NOMO-1 treated with dmso at 0.1 percent for 144 hours (cell line): ENCODE results near the gene COX5A.

Experiments used
- DNase-seq: peaks from one replicate; lab custom pipeline; 2025; ENCODE audit not compliant: unreplicated experiment; lab: John Stamatoyannopoulos, UW

COX5A gene

DNA sequence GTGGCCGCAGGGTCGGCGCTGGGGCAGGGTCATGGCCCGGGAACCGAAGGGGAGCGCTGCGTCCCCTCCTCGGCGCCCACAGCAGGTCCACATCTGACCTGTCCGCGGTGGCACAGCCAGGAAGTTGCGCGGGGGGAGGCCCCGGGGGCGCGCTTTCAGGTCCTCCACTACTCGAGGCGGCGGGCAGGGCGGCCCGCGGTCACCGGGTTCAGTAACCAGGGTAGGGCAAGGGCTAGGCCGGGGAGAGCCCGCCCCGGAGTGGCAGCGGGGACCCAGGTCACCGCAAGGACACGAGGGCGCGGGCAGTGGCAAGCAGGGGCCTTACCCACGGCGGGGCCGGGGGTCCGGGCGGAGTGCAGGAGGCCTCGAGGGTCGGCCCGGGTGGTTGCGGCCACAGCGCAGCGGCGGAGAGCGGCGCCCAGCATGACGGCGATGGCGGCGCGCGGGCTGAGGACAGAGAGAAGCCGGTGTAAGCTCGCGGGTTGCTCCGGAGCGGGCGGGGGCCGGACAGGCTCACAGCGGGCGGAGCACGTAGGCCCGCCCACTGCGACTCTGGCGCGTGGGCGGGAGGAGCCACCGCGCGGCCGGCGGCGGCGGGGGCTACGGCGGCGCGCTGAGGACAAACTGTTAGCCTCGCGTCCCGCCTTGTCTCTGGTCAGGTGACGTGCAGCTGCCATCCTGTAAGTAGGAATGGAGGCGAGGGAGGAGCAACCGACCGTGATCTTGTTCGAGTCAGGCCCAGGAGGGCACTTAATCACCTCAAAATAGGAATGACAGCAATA lies at the start of gene COX5A:
COX5A (minus strand) TSS at position 484 of the 782 bp plus-strand sequence; CDS start at position 425, 59 bp downstream.
- DNase-seq, result peak; percentile 87

DNA sequence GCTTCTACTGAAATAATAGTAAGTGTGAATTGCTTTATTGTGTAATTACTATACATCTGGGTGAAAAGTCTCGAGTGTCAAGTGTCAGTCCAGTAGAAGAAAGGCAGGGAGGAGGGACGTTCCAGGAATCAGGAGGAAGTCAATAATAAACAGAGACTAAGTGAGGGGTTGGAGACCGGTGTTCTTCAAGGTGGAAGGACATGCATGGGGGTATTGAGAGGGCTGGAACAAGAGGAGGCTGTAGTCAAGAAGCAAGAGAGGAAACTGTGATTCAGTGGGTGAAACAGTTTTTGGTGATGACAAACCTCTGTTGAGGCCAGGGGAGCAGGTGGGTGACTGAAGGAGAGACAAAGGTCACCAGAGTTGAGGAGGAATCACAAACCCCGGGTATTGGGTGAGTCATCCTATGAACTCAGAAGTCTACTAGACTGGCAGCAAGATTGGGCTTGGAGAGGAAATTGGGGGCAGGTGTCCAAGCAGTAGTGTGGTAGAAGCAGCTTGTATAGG lies 45.9 kb upstream of the COX5A start:
- peak; percentile 22 for DNase-seq

DNA sequence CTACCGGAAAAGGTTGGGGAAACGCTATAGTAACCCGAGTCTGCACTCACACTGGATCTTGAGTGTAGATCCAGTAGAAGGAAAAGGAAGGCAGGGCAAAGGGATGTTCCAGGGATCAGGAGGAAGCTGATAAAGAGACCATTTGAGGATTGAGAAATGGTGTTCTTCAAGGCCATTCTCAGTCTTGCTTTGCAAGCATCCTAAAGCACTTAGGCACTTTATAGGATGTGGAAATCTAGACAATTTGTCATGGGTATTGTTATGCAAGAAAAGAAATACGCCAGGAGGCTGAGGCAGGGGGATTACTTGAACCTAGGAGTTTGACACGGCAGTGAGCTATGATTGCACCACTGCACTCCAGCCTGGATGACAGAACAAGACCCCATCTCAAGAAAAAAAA lies 44.3 kb upstream of the COX5A start:
- no peak for DNase-seq

DNA sequence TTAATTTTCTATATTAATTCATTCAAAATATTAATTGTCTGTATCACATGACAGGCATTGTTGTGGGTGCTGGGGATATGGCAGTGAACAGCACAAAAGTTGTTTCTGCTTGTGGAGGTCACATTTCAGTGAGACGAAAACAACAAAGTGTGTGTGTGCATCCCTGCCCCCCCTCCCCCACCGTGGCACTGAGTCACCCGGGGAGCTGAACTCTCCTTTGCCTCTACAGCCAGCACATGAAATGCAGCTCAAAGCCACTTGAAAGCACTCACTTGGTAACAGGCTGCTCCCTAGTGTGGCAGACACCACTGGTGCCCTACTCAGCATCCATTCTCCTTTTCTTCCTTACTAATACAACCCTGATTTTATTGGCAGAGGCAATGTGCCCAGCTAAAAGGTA lies 40.6 kb upstream of the COX5A start:
- DNase-seq, result no peak

DNA sequence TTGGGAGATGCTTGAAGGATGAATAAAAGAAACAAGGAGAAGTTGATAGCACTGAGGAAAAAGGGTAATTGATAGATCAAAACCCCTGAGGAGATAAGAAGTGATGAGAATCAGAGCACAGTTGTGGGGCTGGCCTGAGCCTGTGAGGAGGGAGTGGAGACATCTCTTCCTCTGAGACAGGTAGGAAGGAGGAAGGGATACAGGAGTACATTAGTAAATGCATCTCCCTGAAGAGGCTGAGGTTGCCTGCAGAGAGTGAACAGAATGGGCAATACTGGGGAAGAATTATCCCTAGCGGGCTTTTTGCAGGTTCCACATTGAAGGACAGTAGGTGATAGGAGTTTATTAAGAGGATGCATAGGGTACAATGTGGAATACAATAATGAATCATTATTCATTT lies 40.2 kb upstream of the COX5A start:
- DNase-seq, result no peak

DNA sequence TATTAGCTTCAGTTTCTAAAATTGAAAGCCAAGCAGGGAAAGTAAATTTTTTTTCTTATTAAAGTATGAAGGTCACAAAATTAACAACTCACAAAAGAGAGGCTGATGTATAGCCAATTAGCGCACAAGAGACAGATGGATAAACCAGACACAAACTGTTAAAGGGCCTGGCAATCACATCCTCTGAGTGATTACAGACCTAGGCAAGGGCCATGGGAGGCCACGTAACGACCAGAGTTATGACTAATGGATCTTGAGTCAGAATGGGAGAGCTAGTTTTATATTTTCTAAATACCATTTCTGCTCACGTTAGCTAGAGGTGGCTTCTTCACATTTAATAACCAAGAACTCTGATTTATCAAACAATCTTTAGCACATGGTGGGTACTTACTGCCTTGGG lies 39.7 kb upstream of the COX5A start:
- no peak for DNase-seq

DNA sequence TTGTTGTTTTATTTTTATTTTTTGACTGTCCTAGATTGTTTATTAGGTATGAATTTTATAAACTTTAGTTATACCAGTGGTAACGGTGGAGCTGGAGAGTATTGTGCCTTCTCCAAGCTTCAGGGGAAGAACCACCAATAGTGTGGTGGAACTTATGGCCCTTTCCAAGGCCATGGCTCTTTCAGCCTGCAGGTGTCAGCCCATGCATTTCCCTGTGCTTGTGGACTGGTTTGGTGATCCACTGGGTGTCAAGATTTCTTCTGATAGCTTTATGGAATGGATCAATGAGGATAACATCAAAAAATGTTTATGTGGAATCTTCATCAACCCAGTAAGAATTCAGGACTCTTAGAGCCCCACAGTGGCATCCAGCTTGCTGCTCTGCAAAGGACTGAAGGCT lies 38.3 kb upstream of the COX5A start:
- DNase-seq, result no peak

DNA sequence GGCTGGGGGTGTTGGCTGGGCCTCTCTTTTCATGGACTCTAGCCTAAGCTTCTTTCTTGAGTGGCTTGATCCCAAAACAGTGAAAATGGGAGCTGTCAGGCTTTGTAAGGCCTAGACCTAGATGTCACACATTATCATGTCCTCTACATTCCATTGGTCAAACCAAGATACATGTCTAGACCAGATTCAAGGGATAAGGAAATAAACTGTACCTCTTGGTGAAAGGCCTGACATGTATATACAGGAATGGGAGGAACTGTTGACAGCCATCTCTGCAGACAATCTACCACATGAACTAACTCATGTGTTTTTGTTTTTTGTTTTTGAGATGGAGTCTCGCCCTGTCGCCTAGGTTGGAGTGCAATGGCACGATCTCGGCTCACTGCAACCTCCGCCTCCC lies 29.8 kb upstream of the COX5A start:
- DNase-seq, result no peak

DNA sequence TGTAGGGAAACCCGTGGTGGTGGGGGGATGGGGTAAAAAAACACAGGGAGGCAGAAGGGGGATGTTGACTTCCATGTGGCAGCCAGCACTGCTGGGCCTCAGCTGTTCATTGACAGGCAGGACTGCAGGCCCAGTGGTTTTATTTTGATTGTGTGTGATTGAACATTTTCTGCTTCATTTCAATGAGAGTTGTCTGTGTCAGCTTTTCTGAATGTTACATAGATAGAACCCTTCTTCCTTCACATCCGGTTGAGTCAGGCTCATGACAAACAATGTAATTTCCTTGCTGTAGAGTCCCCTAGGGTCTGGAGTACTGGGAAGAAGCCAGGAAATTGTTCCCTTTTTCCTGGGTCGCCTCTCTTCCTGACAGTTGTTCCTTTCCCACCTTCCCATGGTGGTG lies 26.9 kb upstream of the COX5A start:
- no peak for DNase-seq

DNA sequence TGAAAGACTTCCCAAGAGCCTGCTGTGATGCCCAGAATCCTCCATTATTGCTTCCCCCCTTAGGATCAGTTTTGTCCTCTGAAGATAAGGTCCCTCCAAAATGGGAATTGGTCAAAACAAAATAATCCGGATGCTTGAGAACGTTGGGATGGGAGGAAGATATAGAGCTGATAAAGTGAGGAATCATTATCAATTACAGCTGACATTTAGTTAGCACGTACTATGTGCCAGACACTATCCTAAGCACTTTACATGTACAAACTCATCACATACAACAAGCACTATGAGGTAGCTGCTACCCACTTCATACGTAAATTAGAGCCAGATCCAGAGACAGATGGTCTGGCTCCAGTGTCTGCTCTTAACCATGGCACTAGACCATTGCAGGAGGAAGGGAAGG lies 25.3 kb upstream of the COX5A start:
- DNase-seq, result no peak

DNA sequence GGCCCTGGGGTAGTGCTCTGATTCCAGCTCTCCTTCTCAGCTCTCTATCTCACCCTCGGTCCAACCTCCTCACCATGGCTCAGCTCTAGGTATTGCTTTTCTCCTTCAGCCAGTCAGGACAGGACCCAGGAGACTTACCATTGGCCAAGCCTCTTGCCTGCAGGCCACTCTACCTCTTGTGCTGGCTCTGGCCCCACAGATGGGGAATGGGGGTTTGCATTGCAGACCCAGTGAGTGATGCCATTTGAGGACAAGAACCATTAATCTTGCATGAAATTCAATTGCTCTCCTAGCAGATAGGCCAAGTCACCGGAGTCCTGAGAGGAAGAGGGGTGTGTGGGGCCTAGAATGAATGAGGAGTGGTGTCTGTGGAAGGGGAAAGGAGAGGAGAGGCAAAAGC lies 24.8 kb upstream of the COX5A start:
- DNase-seq, result no peak

DNA sequence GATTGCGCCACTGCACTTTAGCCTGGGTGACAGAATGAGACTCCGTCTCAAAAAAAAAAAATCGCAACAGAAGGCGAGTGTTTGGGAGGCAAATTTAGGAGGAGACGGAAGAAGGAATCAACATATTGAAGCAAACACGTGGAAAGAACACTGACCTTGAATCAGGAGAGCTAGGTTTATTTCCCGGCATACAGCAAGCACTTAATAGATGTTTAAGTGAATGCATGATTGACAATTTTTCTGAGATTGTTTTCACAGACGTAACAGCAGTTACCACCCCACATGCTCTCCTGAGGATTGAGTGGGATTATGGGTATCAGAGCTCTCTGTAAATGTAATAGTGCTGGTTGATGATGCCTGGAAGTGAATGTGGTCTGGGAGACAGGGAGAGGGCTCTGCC lies 24.3 kb upstream of the COX5A start:
- no peak for DNase-seq

DNA sequence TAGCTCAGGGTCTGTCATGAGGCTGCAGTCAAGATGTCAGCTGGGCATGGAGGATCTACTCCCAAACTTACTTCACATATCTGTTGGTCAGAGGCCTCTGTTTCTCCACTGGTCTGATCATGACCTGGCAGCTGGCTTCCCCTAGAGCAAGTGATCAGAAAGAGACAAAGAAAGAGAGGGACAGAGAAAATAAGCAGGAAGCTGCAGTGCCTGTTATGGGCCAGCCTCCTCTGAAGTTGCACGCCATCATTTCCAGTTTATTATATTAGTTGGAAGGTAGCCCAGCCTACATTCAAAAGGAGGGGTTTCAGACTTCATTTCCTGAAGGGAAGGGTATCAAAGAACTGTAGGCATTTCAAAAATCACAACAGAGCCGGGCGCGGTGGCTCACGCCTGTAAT lies 23.7 kb upstream of the COX5A start:
- no peak for DNase-seq

DNA sequence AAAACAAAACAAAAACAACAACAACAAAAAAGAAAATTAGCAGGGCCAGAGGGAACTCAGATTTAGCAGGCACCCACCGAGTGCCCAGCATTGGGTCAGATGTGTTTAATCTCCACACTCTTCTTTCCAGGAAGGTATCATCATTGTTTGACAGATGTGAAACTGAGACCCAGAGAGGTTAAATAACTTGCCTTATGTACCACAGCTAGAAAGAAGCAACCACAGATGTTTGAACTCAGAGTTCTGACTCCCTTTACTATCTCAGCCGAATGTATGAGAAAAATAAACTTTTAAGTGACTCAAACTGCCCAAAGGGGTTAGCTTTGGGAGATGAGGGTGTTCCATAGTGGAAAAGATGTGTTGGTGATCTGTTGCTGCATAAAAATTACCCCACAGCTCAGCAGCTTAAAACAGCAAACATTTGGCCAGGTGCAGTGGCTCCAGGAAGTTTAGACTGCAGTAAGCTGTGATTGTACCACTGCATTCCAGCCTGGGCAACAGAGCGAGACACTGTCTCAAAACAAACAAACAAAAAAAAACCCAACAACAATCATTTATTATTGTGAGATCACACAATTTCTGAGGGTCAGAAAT lies 23.2 kb upstream of the COX5A start:
- no peak for DNase-seq

DNA sequence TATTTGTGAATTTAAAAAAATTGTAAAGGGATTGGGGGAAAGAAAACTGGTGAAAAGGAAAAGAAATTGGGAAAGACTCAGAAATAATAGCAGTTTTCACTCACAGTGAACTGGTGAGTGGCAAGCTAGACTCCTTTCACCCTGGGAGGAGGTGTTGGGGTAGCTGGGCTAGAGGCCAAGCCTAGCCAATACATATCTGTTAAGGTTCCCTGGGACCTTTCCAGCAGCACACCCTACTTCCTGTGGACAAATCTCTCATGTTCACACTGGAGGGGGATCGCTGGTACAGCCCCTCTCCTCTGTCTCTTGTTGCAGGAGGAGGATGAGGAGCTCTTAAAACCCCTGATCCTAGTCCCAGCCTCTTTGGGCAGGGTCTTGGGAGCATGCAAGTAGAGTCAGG lies 22.4 kb upstream of the COX5A start:
- no peak for DNase-seq

DNA sequence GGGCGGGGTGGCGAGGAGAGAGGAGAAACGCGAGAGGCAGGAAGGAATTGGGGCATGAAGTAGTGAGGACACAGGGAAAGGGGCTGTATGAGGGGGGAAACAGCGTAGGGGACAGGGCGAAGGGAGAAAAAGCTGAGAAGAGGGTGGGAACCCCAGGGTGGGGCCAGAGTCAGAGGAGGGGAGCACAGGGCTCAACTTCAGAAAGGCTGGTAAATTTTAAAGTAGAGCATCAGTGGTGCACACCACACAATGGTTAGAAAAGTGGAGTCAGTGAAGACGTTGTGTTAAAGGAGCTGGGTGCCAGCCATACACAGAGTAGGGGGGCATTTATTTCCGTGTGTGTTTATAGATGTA lies 21.7 kb upstream of the COX5A start:
- DNase-seq, result no peak

DNA sequence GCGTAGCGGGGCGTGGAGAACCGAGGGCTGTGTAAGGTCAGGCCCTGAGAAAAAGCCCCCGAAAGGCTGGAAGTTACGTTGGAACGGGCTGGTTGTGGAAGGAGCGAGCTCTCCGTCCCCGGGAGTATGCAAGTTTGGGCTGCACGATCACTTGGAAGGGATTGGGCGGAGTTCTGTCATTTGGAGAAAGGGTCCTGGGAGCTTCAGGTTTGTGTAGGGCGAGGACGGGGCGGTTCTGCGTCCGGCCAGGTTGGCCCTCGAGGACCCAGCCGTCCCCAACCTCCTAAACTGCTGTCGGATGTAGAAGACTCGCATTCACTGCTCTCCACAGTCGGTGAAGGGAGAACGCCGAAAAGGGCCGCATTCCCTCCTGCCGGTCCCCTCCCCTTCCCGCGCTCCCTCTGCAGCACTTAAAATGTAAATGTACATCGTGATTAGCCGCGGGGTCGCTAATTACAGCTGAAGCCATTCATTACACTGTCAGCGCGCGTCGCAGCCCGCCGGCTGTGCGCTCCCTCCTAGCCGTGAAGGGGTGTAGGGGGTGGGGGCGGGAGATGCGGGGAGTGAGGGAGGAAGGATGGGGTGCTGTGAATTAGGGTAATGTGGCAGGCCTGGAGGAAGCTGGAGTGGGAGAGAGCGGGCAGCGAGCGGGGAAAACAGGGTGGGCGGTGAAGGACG lies 21.2 kb upstream of the COX5A start:
- DNase-seq, result no peak

DNA sequence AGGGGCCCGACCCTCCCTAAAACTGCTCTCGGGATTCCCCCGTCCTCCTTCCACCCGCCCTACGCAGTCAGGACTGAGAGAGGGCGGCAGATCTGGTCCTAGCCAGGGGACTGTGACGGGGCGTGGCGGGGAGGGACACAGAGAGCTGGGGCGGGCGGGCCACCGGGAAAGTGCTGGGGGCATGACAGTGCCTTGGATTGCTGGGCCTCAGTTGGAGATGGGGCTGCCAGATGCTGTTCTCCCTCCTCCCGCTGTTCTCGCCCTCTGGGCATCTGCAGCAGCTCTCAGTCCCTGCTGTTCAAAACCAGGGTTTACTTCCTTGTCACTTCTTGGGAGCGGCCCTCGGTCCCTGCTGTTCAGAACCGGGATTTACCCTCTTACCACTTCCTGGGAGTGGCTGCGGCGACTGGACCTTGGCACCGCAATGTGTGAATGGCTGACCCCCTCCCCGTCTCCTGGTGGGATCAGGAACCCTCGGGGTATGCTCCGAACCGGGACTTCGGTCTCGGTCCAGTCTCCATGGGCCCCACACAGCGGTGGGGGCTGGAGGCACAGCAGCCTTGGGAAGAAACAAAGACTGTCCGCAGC lies 20.5 kb upstream of the COX5A start:
- DNase-seq, result no peak

DNA sequence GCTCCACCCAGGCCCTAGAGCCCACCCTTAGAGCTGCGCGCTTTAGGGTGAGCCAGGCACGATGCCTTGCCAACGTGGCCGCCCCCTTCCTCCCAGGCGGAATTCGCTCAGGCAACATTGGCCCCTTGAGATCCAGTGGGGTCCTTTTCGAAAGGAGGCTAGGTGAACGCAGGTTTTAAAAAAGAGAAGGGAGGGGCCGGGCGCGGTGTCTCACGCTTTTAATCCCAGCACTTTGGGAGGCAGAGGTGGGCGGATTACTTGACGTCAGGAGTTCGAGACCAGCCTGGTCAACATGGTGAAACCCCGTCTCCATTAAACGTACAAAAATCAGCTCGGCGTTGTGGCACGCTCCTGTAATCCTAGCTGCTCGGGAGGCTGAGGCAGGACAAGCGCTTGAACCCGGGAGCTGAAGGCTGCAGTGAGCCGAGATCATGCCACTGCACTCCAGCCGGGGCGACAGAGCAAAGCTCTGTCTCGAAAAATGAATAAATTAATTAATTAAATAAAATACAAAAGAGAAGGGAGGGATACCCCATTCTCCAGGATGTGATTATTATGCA lies 19.7 kb upstream of the COX5A start:
- no peak for DNase-seq

DNA sequence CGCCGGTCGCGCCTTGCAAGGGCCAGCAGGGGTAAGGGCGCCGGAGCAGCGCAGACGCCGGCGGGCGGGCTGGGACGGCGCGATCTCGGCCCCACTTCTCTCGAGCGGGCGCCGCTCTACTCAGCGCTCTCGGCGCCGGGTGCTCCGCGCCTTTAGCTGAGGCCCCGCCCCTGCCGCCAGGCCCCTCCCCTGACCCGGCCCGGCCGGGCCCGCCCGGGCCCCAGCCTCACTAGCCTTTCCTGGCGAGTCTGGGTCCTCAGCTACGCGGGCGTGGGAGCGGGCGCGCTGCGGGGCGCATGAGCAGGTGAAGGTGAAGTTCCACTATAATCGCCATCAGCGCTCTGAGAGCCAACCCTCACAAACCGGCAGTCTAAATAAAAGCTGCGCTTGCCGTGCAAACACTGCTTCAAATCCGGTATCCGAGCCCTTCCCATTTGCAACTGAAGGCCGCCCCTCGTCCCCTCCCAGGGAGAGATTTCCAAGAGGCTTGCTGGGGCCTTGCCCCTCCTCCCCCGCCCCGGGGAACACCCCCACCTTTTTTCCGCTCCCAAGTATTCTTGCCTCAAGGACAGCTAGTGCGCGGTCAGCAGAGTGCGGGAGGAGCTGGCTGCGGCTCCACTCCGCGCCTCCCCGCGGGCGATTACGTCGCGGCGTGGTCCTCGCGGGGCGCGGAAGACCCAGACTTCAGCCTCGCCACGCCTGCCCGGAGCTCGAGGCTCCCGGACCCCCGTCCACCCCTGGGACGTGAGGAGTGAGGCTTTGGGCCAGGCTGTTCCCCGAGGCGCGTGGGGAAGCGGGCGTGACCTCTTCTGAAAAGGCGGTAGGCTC lies 19.0 kb upstream of the COX5A start, which contains the start of gene RPP25:
RPP25 (minus strand) TSS at position 125 of the 828 bp plus-strand sequence. CDS start 189 bp downstream, outside the sequence.
- DNase-seq, result no peak
